ENCODE measurements around the gene PALM3.

- TF ChIP-seq CTCF (conservative IDR thresholded peaks at IDR 0.05 in 1 of 2, IDR thresholded peaks at IDR 0.05 in 1 of 2; ENCODE audit: low read depth in 1 of 2, low read length in 2 of 2): no peak
- TF ChIP-seq EZH2 (IDR thresholded peaks at IDR 0.05; ENCODE audit: low read length, missing control alignments): no peak
These were observed 8.8 kb downstream of the PALM3 start for GRCh38 chr19:14053032-14053431.
